A204.1 (cell line): ENCODE results near the gene BCL11B.

Experiments
- FAIRE-seq: peaks from 2 replicates; lab custom pipeline; 2012; peaks lifted over from hg19 to GRCh38; lab: Jason Lieb, UNC

BCL11B gene

GRCh38 chr14:99181241-99181640 lies 90.8 kb downstream of the BCL11B start:
- FAIRE-seq, result no peak

- no peak for FAIRE-seq
Measured at GRCh38 chr14:99179946-99180345, 92.1 kb downstream of the BCL11B start.

GRCh38 chr14:99179506-99179905 lies 92.5 kb downstream of the BCL11B start:
- FAIRE-seq, result no peak

GRCh38 chr14:99177886-99178835 lies 93.8 kb downstream of the BCL11B start:
- no peak for FAIRE-seq

GRCh38 chr14:99177046-99177655 lies 94.8 kb downstream of the BCL11B start:
- no peak for FAIRE-seq

GRCh38 chr14:99176156-99176945 lies 95.6 kb downstream of the BCL11B start:
- FAIRE-seq, result no peak

- FAIRE-seq, result no peak
Measured at GRCh38 chr14:99175331-99176155, 96.5 kb downstream of the BCL11B start.

- no peak for FAIRE-seq
Measured at GRCh38 chr14:99174770-99175319, 97.2 kb downstream of the BCL11B start.

GRCh38 chr14:99174081-99174769 lies 97.8 kb downstream of the BCL11B start:
- FAIRE-seq, result no peak

- no peak for FAIRE-seq
Measured at GRCh38 chr14:99173506-99173905, 98.5 kb downstream of the BCL11B start.

- no peak for FAIRE-seq
Measured at GRCh38 chr14:99173086-99173485, 98.9 kb downstream of the BCL11B start.

- no peak for FAIRE-seq
Measured at GRCh38 chr14:99171396-99171795, 100.6 kb downstream of the BCL11B start.

- FAIRE-seq, result no peak
Measured at GRCh38 chr14:99169776-99170356, 102.1 kb downstream of the BCL11B start.

GRCh38 chr14:99168330-99168729 lies 103.7 kb downstream of the BCL11B start:
- no peak for FAIRE-seq

GRCh38 chr14:99166506-99166905 lies 105.5 kb downstream of the BCL11B start:
- FAIRE-seq, result no peak

GRCh38 chr14:99164712-99165111 lies 107.3 kb downstream of the BCL11B start:
- FAIRE-seq, result no peak

GRCh38 chr14:99163446-99163845 lies 108.6 kb downstream of the BCL11B start:
- FAIRE-seq, result no peak

- no peak for FAIRE-seq
Measured at GRCh38 chr14:99159341-99160340, 112.4 kb downstream of the BCL11B start.

GRCh38 chr14:99158646-99159165 lies 113.3 kb downstream of the BCL11B start:
- no peak for FAIRE-seq
